ENCODE results near the gene ALG9.

DNA sequence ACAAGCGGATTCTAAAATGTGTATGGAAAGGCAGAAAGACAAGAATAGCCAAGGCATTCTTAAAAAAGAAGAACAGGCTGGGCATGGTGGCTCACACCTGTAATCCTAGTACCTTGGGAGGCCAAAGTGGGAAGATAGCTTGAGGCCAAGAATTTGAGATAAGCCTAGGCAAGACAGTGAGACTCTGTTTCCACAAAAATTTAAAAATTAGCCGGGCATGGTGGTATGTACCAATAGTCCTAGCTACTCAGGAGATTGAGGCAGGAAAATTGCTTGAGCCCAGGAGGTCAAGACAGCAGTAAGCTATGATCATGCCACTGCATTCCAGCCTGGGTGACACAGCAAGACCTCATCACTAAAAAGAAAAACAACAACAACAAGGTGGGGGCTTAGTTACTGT, 59.2 kb downstream of the ALG9 start:
- TF ChIP-seq, protein P1, sequence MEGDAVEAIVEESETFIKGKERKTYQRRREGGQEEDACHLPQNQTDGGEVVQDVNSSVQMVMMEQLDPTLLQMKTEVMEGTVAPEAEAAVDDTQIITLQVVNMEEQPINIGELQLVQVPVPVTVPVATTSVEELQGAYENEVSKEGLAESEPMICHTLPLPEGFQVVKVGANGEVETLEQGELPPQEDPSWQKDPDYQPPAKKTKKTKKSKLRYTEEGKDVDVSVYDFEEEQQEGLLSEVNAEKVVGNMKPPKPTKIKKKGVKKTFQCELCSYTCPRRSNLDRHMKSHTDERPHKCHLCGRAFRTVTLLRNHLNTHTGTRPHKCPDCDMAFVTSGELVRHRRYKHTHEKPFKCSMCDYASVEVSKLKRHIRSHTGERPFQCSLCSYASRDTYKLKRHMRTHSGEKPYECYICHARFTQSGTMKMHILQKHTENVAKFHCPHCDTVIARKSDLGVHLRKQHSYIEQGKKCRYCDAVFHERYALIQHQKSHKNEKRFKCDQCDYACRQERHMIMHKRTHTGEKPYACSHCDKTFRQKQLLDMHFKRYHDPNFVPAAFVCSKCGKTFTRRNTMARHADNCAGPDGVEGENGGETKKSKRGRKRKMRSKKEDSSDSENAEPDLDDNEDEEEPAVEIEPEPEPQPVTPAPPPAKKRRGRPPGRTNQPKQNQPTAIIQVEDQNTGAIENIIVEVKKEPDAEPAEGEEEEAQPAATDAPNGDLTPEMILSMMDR (conservative IDR thresholded peaks at IDR 0.05; ENCODE audit: low read depth, low read length): no peak
- no peak for TF ChIP-seq POLR2A (IDR thresholded peaks at IDR 0.05; ENCODE audit: low read depth, low read length)
- TF ChIP-seq RAD21 (IDR thresholded peaks at IDR 0.05; ENCODE audit: low read length): no peak
- TF ChIP-seq FOS (IDR thresholded peaks at IDR 0.05; ENCODE audit: low read depth, low read length): no peak
- no peak for TF ChIP-seq SMC3 (IDR thresholded peaks at IDR 0.05; ENCODE audit: low read depth, low read length)
- no peak for TF ChIP-seq BHLHE40 (IDR thresholded peaks at IDR 0.05; ENCODE audit: low read depth, low read length)
- TF ChIP-seq MXI1 (IDR thresholded peaks at IDR 0.05; ENCODE audit: borderline replicate concordance, low read depth, low read length): no peak
- TF ChIP-seq MAFK (IDR thresholded peaks at IDR 0.05; ENCODE audit: low read depth, low read length): no peak
- TF ChIP-seq NFE2L2 (IDR thresholded peaks at IDR 0.05; ENCODE audit: low read depth, low read length): no peak
- no peak for TF ChIP-seq RFX5 (IDR thresholded peaks at IDR 0.05; ENCODE audit: low read depth, low read length)
- TF ChIP-seq, protein P2, sequence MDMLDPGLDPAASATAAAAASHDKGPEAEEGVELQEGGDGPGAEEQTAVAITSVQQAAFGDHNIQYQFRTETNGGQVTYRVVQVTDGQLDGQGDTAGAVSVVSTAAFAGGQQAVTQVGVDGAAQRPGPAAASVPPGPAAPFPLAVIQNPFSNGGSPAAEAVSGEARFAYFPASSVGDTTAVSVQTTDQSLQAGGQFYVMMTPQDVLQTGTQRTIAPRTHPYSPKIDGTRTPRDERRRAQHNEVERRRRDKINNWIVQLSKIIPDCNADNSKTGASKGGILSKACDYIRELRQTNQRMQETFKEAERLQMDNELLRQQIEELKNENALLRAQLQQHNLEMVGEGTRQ (IDR thresholded peaks at IDR 0.05; ENCODE audit: low read depth, low read length): no peak
- no peak for TF ChIP-seq CHD1 (IDR thresholded peaks at IDR 0.05; ENCODE audit: low read depth, low read length)
- TF ChIP-seq RCOR1 (IDR thresholded peaks at IDR 0.05; ENCODE audit: insufficient replicate concordance, low read length): no peak
